HG03175 (cell line): ENCODE data around the gene LRRC4B.
"Not testable (repeated sequence)": the region's sequence is repeated elsewhere in the genome, so short reads cannot be mapped to it uniquely, and the experiment has no call there.

ENCODE experiments used
- ATAC-seq: cut with Tn5 transposase; IDR thresholded peaks from one replicate; pipeline ENCODE4 v1.9.1; 2021; ENCODE audit warnings: mild to moderate bottlenecking, moderate library complexity; ENCODE audit not compliant: unreplicated experiment

LRRC4B gene

GRCh38 chr19:50531171-50531612 lies 37.0 kb downstream of the LRRC4B start:
- ATAC-seq = no peak

GRCh38 chr19:50528052-50528451 lies 40.2 kb downstream of the LRRC4B start:
- ATAC-seq = not testable (repeated sequence)

- no peak for ATAC-seq
Observed at GRCh38 chr19:50522881-50523280, 45.4 kb downstream of the LRRC4B start.

- no peak for ATAC-seq
Observed at GRCh38 chr19:50520822-50521465, 47.3 kb downstream of the LRRC4B start.

- no peak for ATAC-seq
Observed at GRCh38 chr19:50519006-50519575, 49.1 kb downstream of the LRRC4B start.

- ATAC-seq = no peak
Observed at GRCh38 chr19:50518091-50519005, 49.9 kb downstream of the LRRC4B start.

- no peak for ATAC-seq
Observed at GRCh38 chr19:50517704-50518075, 50.5 kb downstream of the LRRC4B start.

- ATAC-seq = no peak
Observed at GRCh38 chr19:50516964-50517703, 51.1 kb downstream of the LRRC4B start.

GRCh38 chr19:50516456-50516855 lies 51.8 kb downstream of the LRRC4B start:
- ATAC-seq = no peak

GRCh38 chr19:50515168-50515561 lies 53.1 kb downstream of the LRRC4B start:
- no peak for ATAC-seq

GRCh38 chr19:50514346-50515167 lies 53.7 kb downstream of the LRRC4B start:
- no peak for ATAC-seq

- no peak for ATAC-seq
Observed at GRCh38 chr19:50513746-50514345, 54.4 kb downstream of the LRRC4B start, which contains the start of gene ASPDH. Gene ASPDH, minus strand, starts transcription at chr19:50513913. Its CDS starts 90 bp downstream, at chr19:50513823.

GRCh38 chr19:50512999-50513745 lies 55.1 kb downstream of the LRRC4B start:
- no peak for ATAC-seq

GRCh38 chr19:50512112-50512998 lies 55.9 kb downstream of the LRRC4B start:
- no peak for ATAC-seq

GRCh38 chr19:50511069-50511822 lies 57.0 kb downstream of the LRRC4B start, which contains the start of gene JOSD2:
Gene JOSD2, minus strand, starts transcription at chr19:50511191. Its CDS starts 760 bp downstream, at chr19:50510431.
- ATAC-seq = peak; percentile 85

GRCh38 chr19:50510700-50511068 lies 57.6 kb downstream of the LRRC4B start:
- ATAC-seq = no peak

GRCh38 chr19:50510121-50510670 lies 58.0 kb downstream of the LRRC4B start:
- no peak for ATAC-seq
